Measurements from ENCODE around the gene TNPO2.
"Not testable (repeated sequence)": the region's sequence is repeated elsewhere in the genome, so short reads cannot be mapped to it uniquely, and the experiment has no call there.

The TNPO2 gene

DNA sequence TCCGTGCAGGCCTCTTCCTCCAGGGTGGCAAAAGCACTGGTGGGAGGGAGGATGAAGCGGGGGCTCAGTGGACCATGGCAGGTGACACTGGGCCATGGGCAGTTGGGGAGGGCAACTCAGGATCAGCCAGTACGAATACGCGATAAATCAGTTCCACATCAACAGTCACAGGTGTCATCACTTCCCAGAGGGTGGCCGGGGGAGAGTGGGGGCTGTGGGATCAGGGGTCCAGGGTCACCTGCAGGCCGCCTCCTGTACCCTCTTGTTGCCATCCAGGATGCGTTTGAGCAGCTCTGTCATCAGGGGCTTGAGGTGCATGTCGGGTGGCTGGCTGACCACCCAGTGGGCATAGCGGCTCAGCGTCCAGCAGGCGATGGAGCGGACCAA lies 17.4 kb downstream of the TNPO2 start:
- DNase-seq (ENCODE audit: low read depth in 2 of 3, low spot score in 2 of 3): no peak

DNA sequence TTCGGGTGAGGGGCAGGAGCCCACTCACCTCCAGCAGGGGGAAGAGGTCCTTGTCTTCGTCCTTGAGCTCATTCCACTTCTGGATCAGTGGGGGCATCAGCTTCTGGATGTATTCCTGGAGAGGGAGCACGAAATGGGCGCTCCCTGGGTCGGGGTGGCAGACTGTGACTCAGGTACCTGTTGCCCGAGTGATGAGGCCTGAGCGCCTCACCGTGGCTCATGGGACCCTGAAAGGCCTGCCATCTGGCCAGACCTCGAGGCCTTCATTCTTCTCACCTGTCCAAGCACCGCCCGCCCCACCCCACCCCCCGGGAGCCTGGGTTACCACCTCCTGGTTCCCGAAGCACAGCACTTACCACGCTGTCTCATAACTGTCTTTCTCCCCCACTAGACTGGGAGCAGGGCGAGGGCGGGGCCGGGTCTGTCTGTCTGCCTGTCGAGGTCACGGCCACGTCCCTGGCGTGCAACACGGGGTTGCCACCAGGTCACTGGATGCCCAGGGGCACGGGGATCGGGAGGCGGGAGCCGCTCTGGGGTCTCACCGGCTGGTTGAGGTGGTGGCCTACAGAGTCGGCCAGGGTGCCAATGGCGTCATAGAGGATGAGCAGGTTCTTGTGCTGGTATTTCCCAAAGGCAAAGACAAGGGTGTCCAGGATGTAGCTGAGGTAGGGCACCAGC lies 17.9 kb downstream of the TNPO2 start:
- no peak for DNase-seq (ENCODE audit: low read depth in 2 of 3, low spot score in 2 of 3)

DNA sequence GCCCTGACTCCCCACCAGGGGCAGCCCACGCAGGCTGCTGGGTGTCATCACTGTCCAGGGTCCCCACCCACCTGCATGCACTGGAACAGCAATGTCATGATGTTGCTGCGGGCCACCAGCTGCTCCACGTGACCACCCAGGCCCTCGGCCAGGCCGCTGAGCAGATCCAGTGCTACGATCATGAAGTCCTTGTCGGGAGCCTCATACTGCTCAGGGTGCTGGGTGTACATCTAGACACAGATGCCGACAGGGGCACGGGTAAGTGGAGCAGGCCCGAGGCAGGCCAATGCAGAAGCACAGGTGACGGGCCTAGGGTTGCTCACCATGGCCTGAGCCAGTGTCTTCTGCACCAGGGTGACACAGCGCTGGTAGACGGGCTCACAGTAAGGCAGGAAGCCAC lies 18.6 kb downstream of the TNPO2 start:
- no peak for DNase-seq (ENCODE audit: low read depth in 2 of 3, low spot score in 2 of 3)

DNA sequence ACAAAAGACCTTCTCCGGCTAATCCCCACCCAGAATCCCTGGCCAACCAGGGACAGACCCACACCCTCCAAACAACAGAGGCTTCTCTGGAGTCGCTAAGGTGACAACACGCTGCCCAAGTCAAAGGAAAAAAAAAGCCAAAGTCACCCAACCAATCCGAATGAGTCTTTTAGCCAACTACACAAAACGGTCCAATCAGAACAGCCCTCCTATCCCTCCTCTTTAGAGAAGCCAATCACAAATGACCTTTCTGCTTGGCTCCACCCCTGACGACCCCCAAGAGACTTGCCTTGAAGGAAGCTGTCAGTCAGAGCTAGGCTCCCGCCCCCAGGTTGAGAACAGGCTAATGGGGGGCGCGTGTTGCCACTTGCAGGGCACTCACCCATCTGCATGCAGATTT lies 20.7 kb downstream of the TNPO2 start:
- peak in 1 of 3 experiments; percentile 27 for DNase-seq (ENCODE audit: low read depth in 2 of 3, low spot score in 2 of 3)

DNA sequence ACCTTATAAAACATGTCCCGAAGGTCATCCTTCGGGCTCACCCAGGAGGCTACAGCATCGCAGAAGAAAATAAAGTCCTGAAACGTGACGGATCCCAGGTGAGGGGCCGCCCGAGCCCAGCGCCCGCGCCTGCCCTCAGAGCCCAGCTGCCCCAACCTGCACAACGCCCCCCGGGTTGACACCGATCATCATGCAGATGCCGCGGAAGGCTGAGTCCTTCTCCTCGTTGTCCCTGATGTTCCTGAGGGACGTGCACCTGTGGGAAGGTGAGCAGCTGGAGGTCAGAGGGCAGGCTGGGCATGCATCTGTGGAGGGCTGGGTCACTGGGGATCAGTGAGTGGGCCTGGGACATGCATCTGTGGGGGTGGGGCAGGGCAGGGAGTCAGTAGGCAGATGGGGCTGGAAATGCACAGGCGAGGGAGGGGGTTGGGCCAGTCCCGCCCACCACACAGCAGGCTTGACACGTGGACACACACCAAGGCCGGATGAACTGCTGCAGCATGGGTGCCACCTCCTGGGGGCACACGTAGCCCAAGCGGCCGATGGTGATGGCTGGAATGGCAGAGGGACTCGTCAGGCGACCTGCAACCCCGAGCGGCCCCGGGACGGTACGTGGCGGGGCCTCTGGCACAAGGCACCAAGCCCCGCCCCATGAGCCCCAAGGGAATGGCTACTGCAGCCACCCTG lies 22.0 kb downstream of the TNPO2 start:
- DNase-seq (ENCODE audit: low read depth in 2 of 3, low spot score in 2 of 3): no peak

DNA sequence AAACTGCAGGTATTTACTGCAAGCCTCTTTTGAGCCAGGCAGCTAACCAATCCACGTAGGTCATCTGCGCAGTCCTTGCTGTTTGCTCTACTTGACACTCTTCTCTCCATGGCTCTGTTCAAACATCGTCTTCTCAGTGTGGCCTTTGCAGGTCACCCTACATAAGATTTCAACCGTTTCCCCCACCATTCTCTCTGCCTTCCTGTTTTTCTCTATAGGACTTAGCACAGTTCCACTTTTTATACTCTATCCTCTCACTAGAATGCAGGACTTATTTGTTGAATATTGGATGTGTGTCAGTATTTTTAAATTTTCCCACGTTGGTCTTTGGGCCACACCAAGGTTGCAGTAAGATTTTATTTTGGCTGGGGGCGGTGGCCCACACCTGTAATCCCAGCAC lies 25.6 kb downstream of the TNPO2 start:
- no peak for DNase-seq (ENCODE audit: low read depth in 2 of 3, low spot score in 2 of 3)

DNA sequence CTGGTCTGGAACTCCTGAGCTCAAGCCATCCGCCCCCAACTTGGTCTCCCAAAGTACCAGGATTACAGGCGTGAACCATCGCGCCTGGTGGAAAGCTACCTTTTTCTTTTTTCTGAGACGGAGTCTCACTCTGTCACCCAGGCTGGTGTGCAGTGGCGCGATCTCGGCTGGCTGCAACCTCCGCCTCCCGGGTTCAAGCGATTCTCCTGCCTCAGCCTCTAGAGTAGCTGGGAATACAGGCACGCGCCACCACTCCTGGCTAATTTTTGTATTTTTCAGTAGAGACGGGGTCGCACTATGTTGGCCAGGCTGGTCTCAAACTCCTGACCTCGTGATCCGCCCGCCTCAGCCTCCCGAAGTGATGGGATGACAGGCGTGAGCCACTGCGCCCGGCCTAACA lies 26.3 kb downstream of the TNPO2 start:
- not testable (repeated sequence) for DNase-seq (ENCODE audit: low read depth in 2 of 3, low spot score in 2 of 3)

- DNase-seq (ENCODE audit: low read depth in 2 of 3, low spot score in 2 of 3): peak; percentile 90 to 100 (median 99)
Measured at GRCh38 chr19:12696366-12697335, 27.1 kb downstream of the TNPO2 start, which contains the start of gene FBXW9. Gene FBXW9, minus strand, starts transcription at chr19:12696631. Its CDS starts 50 bp downstream, at chr19:12696581.

DNA sequence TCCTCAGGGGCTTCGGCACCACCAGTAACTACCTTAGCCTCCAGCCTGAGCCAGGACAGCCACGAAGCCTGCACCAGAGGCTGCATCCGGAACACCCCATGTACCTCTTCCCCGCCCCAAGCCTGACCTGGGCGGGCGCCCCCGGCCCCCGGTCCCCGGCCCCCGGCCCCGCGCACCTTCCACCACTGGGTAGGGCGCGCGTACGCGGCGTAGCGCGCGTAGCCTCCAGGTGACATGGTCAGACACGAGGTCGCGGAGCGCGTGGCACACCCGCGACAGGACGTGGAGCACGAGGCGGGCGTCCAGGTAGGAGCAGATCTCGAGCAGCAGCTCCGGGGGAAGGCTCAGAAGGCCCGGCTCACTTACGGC lies 27.8 kb downstream of the TNPO2 start:
- DNase-seq (ENCODE audit: low read depth in 2 of 3, low spot score in 2 of 3): peak in 2 of 3 experiments; percentile 11 to 20

- DNase-seq (ENCODE audit: low read depth in 2 of 3, low spot score in 2 of 3): no peak
Measured at GRCh38 chr19:12695514-12695913, 28.2 kb downstream of the TNPO2 start.

DNA sequence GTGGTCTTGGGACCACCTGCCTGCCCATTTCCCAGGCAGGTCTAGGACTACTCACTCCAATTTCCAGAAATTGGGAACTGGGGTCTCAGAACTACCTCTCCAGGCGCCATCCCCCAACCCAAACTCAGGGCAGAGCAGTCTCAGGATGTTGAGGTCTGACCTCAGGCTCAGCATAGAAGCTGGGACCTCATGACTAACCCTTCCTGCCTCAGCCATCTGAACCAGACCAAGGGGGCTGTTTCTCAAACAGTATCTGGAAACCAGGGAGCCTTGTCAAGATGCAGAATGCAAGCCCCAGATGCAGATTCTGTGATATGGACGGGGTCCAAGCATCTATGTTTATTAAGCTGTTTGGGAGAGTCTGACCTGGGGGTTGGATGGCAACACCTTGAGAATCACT lies 28.6 kb downstream of the TNPO2 start:
- DNase-seq (ENCODE audit: low read depth in 2 of 3, low spot score in 2 of 3): no peak

- DNase-seq (ENCODE audit: low read depth in 2 of 3, low spot score in 2 of 3): no peak
Measured at GRCh38 chr19:12694641-12695040, 29.1 kb downstream of the TNPO2 start.

DNA sequence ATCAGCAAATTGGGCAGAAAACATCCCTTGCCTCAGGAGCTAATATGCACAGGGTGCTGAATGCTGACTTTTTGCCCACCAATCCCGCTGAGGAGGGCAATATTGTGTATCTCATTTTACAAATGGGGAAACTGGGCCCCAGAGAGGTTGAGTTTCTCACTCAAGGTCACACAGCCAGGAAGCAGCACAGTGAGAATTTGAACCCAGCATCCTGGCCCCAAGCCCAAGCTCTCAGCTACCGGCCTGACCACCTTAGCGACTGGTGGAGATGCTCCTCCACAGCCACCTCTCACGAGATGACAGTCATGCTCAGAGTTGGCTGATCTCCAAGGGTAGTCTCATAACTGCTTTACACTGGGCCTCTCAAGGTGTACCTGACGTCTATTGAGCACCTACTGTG lies 30.8 kb downstream of the TNPO2 start:
- no peak for DNase-seq (ENCODE audit: low read depth in 2 of 3, low spot score in 2 of 3)

DNA sequence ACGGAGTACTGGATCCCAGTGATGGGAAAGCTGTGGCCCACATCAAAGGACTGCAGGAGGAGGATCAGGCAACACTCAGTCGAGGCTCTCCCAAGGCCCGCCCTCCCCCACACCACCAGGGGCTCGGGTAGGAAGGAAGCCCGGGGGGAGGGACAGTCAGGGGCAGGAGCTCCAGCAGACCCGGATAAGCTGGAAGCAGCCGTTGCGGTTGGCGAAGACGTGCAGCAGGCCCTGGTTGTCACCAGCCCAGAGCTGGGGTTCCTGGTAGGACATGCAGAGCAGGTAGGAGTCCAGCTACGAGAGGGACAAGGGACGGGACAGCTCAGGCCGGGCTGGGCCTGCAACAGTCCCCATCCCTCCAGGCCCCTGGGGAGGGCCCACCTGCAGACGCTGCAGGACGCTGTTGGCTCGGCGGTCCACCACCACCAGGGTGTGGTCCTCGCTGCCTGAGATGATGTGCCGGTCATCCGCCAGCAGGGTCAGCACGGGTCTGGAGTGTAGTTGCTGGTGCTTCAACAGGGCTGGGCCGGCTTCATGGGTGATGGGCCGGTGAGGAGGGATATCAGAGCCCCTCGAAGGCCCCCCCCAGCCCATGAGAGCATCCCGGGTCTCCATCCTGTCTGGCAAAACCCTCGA lies 34.0 kb downstream of the TNPO2 start:
- DNase-seq (ENCODE audit: low read depth in 2 of 3, low spot score in 2 of 3): no peak

GRCh38 chr19:12689012-12689411 lies 34.7 kb downstream of the TNPO2 start:
- no peak for DNase-seq (ENCODE audit: low read depth in 2 of 3, low spot score in 2 of 3)

GRCh38 chr19:12687496-12688196 lies 36.1 kb downstream of the TNPO2 start, which contains the start of gene GNG14:
Gene GNG14, plus strand, starts transcription at chr19:12687998. Its CDS starts 51 bp downstream, at chr19:12688049.
- DNase-seq (ENCODE audit: low read depth in 2 of 3, low spot score in 2 of 3): no peak

- DNase-seq (ENCODE audit: low read depth in 2 of 3, low spot score in 2 of 3): no peak
Measured at GRCh38 chr19:12685831-12686230, 37.9 kb downstream of the TNPO2 start.

DNA sequence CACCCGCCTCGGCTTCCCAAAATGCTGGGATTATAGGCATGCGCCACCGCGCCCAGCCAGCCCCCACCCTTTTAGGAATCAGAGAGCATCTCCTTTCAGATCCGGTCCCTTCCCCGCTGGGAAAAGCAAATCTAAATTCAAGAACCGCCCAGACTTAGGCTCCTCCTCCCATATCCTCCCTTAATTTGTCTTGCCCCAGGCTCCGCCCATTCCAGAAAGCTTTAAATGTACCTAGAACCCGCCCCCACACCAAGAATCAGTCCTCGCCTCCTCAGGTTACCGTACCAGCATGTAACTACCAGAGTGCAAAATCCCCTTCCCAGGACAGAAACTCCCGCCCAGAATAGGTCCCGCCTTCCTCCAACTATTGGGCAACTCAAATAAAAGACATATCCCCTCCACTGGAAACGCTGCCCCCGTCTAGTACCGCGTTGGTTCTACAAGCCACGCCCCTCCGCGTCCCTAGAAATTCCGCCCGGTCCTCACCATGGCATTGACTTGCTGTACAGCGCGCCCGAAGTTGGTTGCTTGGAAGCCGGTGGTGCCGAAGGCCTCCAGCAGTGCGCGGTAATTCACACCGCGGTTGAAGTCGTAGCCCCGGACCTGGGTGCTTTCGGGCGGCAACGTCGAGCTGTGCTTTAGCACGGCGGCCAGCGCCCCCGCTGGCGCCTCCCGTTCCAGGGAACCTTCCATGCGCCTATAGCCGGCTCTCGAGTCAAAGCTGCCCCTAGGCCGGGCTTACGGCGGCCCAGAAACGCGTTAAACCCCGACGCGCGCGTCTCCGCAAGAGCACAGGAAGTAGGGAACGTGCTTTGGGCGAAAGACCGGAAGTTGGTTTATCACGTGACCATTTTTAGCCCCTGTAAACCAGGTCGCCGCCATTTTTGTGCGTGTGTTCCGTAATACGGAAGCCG lies 42.4 kb downstream of the TNPO2 start, which contains the start of gene DHPS:
TSS of gene DHPS (minus strand) at position 807 of the 914 bp plus-strand sequence. CDS start at position 693, 114 bp downstream.
- peak; percentile 70 to 80 (median 73) for DNase-seq (ENCODE audit: low read depth in 2 of 3, low spot score in 2 of 3)

- no peak for DNase-seq (ENCODE audit: low read depth in 2 of 3, low spot score in 2 of 3)
Measured at GRCh38 chr19:12680034-12680433, 43.7 kb downstream of the TNPO2 start.

Data from activated CD8-positive, alpha-beta memory T cell treated with anti-CD3 and anti-CD28 coated beads for 48 hours (primary cell).